Gastroesophageal sphincter (tissue), 3 donors: ENCODE data around the gene LTBP1.

Experiments used
- POLR2A ChIP-seq, 2 donors: fragments of 450-650 bp; IDR thresholded peaks; one replicate each; pipeline ENCODE4 v1.6.1; 2017; ENCODE audit warnings: antibody characterized with exemption in 2 of 2, mild to moderate bottlenecking in 2 of 2, moderate library complexity in 1 of 2
- POLR2AphosphoS5 ChIP-seq: sonication (generic); formaldehyde crosslinking; IDR thresholded peaks from one replicate; pipeline ENCODE4 v1.6.1; 2017; ENCODE audit warnings: antibody characterized with exemption
- TF ChIP-seq, protein P1 (sequence below), 4 experiments: fragments of 200-600 bp in 2 of 4; fragments of 450-650 bp in 2 of 4; sonication (generic) in 1 of 4; IDR thresholded peaks; one replicate each; pipeline ENCODE4 v1.5.1; 2017 to 2019; ENCODE audit warnings: antibody characterized with exemption in 4 of 4, mild to moderate bottlenecking in 2 of 4, moderate library complexity in 2 of 4

DNA sequence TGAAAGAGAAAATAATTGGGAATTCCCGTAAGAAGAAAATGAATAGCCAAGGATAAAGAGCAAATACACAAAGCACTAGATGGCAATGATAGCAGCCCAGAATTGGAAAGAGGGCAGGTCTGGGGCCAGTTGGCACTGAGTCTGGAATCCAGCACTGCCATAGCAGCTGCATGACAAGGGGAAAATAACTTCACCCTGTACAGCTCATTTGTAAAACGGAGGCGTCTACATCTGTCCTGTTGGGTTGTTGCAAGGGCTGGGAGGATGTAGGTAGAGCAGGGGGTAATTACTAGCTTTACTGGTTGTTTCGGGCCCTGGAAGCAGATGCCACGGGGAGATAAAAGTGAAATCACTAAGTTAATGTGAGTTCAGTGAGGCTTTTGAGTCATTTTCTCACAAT is 419.7 kb downstream of the LTBP1 start:
- TF ChIP-seq POLR2AphosphoS5 (peak; percentile 86), POLR2A (IDR thresholded peaks at IDR 0.05) (no peak)
- TF ChIP-seq, protein P1, sequence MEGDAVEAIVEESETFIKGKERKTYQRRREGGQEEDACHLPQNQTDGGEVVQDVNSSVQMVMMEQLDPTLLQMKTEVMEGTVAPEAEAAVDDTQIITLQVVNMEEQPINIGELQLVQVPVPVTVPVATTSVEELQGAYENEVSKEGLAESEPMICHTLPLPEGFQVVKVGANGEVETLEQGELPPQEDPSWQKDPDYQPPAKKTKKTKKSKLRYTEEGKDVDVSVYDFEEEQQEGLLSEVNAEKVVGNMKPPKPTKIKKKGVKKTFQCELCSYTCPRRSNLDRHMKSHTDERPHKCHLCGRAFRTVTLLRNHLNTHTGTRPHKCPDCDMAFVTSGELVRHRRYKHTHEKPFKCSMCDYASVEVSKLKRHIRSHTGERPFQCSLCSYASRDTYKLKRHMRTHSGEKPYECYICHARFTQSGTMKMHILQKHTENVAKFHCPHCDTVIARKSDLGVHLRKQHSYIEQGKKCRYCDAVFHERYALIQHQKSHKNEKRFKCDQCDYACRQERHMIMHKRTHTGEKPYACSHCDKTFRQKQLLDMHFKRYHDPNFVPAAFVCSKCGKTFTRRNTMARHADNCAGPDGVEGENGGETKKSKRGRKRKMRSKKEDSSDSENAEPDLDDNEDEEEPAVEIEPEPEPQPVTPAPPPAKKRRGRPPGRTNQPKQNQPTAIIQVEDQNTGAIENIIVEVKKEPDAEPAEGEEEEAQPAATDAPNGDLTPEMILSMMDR (IDR thresholded peaks at IDR 0.05), result no peak
